Right lung (tissue), 5 donors: ENCODE measurements around the gene TSHZ1. TPM values are rescaled to one million over a fixed set of nuclear protein-coding genes. Genes with fewer than 3 reads are reported as not detected.

Experiments
- DNase-seq, 2 donors: peaks; one replicate each; pipeline ENCODE4 v3.0.0-alpha.2; 2013
- polyA plus RNA-seq, 5 donors: library from polyadenylated mRNA; unstranded; fragments of 120-200 nt; gene quantifications; one replicate each; pipeline versions ENCODE4 v1.2.1 to v1.2.3, GENCODE V29; 2013; ENCODE audit warnings: inconsistent platforms in 1 of 5, low replicate concordance in 1 of 5; ENCODE audit not compliant: insufficient read length in 5 of 5, insufficient read depth in 1 of 5

TSHZ1 gene
- polyA plus RNA-seq, 5 donors: 28.5 to 31.4 (median 30.1) TPM

- DNase-seq: no peak
Measured at GRCh38 chr18:75269124-75269680, 58.6 kb downstream of the TSHZ1 start.

- DNase-seq: no peak
Measured at GRCh38 chr18:75269696-75270095, 59.1 kb downstream of the TSHZ1 start.

- DNase-seq: no peak
Measured at GRCh38 chr18:75271952-75272351, 61.4 kb downstream of the TSHZ1 start.

GRCh38 chr18:75273817-75274216, 63.2 kb downstream of the TSHZ1 start:
- no peak for DNase-seq

- no peak for DNase-seq
Measured at GRCh38 chr18:75275226-75275625, 64.6 kb downstream of the TSHZ1 start.

- DNase-seq: no peak
Measured at GRCh38 chr18:75276818-75277609, 66.4 kb downstream of the TSHZ1 start.

GRCh38 chr18:75277610-75277928, 67.0 kb downstream of the TSHZ1 start:
- DNase-seq: no peak

GRCh38 chr18:75279381-75279780, 68.8 kb downstream of the TSHZ1 start:
- no peak for DNase-seq

GRCh38 chr18:75280427-75281280, 70.1 kb downstream of the TSHZ1 start:
- no peak for DNase-seq

GRCh38 chr18:75282746-75283145, 72.1 kb downstream of the TSHZ1 start:
- DNase-seq: no peak

GRCh38 chr18:75283731-75284130, 73.1 kb downstream of the TSHZ1 start:
- DNase-seq: no peak

- DNase-seq: no peak
Measured at GRCh38 chr18:75284566-75284965, 74.0 kb downstream of the TSHZ1 start.

- no peak for DNase-seq
Measured at GRCh38 chr18:75285876-75286275, 75.3 kb downstream of the TSHZ1 start.

- DNase-seq: no peak
Measured at GRCh38 chr18:75287006-75287405, 76.4 kb downstream of the TSHZ1 start.

GRCh38 chr18:75287700-75288099, 77.1 kb downstream of the TSHZ1 start:
- DNase-seq: no peak

GRCh38 chr18:75289761-75290160, 79.2 kb downstream of the TSHZ1 start:
- DNase-seq: no peak

GRCh38 chr18:75290737-75291358, 80.3 kb downstream of the TSHZ1 start:
- no peak for DNase-seq

- DNase-seq: no peak
Measured at GRCh38 chr18:75291460-75291859, 80.9 kb downstream of the TSHZ1 start.

- no peak for DNase-seq
Measured at GRCh38 chr18:75293591-75293990, 83.0 kb downstream of the TSHZ1 start.

GRCh38 chr18:75297731-75298130, 87.1 kb downstream of the TSHZ1 start:
- DNase-seq: no peak

- no peak for DNase-seq
Measured at GRCh38 chr18:75304678-75305557, 94.3 kb downstream of the TSHZ1 start.
